OCI-LY3 (cell line): ENCODE results near the gene DNMT1.

Experiments
- H2AFZ ChIP-seq: fragments of 200-600, 300-600 bp; shearing (Covaris generic); 2 replicates; pipeline ENCODE4 v1.6.0; 2014; ENCODE audit warnings: antibody characterized with exemption, low read depth, low read length
- H3K27ac ChIP-seq: fragments of 200-600, 300-600 bp; sonication (generic); 2 replicates; pipeline ENCODE4 v1.5.1; 2014; ENCODE audit warnings: mild to moderate bottlenecking, low read length, moderate library complexity, mixed read lengths
- H3K27me3 ChIP-seq: fragments of 200-600, 300-600 bp; sonication (generic); 2 replicates; pipeline ENCODE4 v1.6.1; 2014; ENCODE audit warnings: low read depth, low read length, mixed read lengths
- H3K36me3 ChIP-seq: fragments of 200-600, 300-600 bp; sonication (generic); replicated peaks from 2 replicates; pipeline ENCODE3; 2014; ENCODE audit warnings: low read depth, low read length, mixed read lengths
- H3K4me1 ChIP-seq: fragments of 300-600, 200-600 bp; sonication (generic); 2 replicates; pipeline ENCODE4 v1.6.1; 2014; ENCODE audit warnings: low read length, mixed read lengths
- H3K4me2 ChIP-seq: fragments of 200-600, 300-600 bp; sonication (generic); 2 replicates; pipeline ENCODE4 v1.6.1; 2014; ENCODE audit warnings: low read length, mixed read lengths
- H3K4me3 ChIP-seq: fragments of 300-600, 200-600 bp; sonication (generic); 2 replicates; pipeline ENCODE4 v1.5.1; 2014; ENCODE audit warnings: antibody characterized with exemption, mild to moderate bottlenecking, low read length, moderate library complexity
- H3K79me2 ChIP-seq: fragments of 300-600, 200-600 bp; shearing (Covaris generic); 2 replicates; pipeline ENCODE4 v1.6.1; 2014; ENCODE audit warnings: mild to moderate bottlenecking, low read length, mixed read lengths
- H3K9ac ChIP-seq: fragments of 300-600, 200-600 bp; shearing (Covaris generic); 2 replicates; pipeline ENCODE4 v1.6.0; 2014; ENCODE audit warnings: mild to moderate bottlenecking, low read length, moderate library complexity
- H3K9me3 ChIP-seq: fragments of 200-600, 300-600 bp; shearing (Covaris generic); 2 replicates; pipeline ENCODE4 v1.6.1; 2014; ENCODE audit warnings: low read length, mixed read lengths; ENCODE audit not compliant: insufficient read depth
- H4K20me1 ChIP-seq: fragments of 200-600, 300-600 bp; sonication (generic); 2 replicates; pipeline ENCODE4 v1.6.1; 2016; ENCODE audit warnings: low read length, mixed read lengths; ENCODE audit not compliant: insufficient read depth
- EZH2phosphoT487 ChIP-seq: fragments of 200-600 bp; shearing (Covaris generic); IDR thresholded peaks from 2 replicates; pipeline ENCODE4 v1.6.1; 2018; ENCODE audit warnings: antibody characterized with exemption, mixed run types, low read depth
- TF ChIP-seq, protein P1 (sequence below): fragments of 200-600, 300-600 bp; sonication (generic); IDR thresholded peaks from 2 replicates; pipeline ENCODE4 v1.5.1; 2014; ENCODE audit warnings: antibody characterized with exemption, low read length, low read depth

Gene DNMT1

DNA sequence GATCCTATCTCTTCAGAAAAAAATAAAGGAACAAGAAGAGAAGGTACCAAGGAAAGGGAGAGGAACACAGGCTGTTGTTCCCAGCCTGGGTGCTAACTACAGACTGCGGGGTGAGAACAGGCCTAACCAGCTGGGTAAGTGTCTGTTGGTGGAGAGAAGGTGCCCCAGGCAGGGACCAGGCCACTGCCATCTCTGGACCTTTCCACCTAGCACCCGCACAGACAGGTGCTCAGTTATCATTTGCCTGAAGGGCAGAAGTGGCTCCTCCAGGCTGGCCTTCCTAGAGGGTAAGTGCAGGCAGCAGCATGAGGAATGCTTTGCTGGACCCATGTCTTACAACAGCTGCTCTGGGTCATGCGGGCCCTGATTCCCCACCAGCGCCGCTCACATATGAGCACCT, 10.1 kb downstream of the DNMT1 start:
- H3K9ac ChIP-seq: no peak overlapping the region

DNA sequence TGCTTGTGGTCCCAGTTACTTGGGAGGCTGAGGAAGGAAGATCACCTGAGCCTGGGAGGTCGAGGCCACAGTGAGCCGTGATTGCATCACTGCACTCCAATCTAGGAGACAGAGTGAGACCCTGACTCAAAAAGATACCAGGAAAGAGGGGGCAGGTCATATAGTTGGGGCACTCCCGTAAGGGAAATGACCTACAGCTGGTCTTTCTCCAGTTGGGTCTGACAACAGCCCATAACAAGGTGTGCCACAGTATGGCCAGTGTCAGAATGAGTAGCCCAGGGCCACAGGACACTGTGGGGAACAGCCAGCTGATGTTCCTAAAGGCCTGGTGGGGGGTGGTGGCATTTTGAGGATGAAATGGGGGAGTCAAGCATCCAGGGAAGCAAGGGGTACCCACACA, 10.8 kb downstream of the DNMT1 start:
- Histone ChIP-seq H3K4me3 (no peak overlapping the region), H4K20me1 (peaks cover 66% of the 10 kb centered on the region), H3K36me3 (peaks cover 48% of the 10 kb centered on the region), H3K4me1 (no peaks in the 10 kb centered on the region), H3K9me3 (no peaks in the 10 kb centered on the region), H3K4me2 (no peak overlapping the region), H3K79me2 (peaks cover 94% of the 10 kb centered on the region), H3K9ac (no peak overlapping the region), H2AFZ (no peak overlapping the region), H3K27ac (no peak overlapping the region), H3K27me3 (no peaks in the 10 kb centered on the region)
- TF ChIP-seq, protein P1, sequence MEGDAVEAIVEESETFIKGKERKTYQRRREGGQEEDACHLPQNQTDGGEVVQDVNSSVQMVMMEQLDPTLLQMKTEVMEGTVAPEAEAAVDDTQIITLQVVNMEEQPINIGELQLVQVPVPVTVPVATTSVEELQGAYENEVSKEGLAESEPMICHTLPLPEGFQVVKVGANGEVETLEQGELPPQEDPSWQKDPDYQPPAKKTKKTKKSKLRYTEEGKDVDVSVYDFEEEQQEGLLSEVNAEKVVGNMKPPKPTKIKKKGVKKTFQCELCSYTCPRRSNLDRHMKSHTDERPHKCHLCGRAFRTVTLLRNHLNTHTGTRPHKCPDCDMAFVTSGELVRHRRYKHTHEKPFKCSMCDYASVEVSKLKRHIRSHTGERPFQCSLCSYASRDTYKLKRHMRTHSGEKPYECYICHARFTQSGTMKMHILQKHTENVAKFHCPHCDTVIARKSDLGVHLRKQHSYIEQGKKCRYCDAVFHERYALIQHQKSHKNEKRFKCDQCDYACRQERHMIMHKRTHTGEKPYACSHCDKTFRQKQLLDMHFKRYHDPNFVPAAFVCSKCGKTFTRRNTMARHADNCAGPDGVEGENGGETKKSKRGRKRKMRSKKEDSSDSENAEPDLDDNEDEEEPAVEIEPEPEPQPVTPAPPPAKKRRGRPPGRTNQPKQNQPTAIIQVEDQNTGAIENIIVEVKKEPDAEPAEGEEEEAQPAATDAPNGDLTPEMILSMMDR: no peak
- TF ChIP-seq EZH2phosphoT487: no peak

More for the DNA sequence above, 10.1 kb downstream of the DNMT1 start:
- Histone ChIP-seq H3K4me3 (no peak overlapping the region), H3K9me3 (no peaks in the 10 kb centered on the region), H3K36me3 (peaks cover 44% of the 10 kb centered on the region), H3K4me2 (no peak overlapping the region), H2AFZ (no peak overlapping the region), H3K27ac (no peak overlapping the region), H3K79me2 (peaks cover 94% of the 10 kb centered on the region), H3K27me3 (no peaks in the 10 kb centered on the region), H4K20me1 (peaks cover 71% of the 10 kb centered on the region), H3K4me1 (no peaks in the 10 kb centered on the region)
- TF ChIP-seq, protein P1: no peak
- no peak for TF ChIP-seq EZH2phosphoT487

DNA sequence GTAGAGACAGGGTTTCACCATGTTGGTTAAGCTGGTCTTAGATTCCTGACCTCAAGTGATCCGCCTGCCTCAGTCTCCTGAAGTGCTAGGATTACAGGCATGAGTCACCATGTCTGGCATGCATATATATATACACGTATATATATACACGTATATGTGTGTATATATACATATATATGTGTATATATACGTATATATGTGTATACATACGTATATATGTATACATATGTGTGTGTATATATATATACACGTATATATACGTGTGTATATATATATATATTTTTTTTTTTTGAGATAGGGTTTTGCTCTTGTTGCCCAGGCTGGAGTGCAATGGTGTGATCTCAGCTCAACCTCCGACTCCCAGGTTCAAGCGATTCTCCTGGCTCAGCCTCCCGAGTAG, 11.9 kb downstream of the DNMT1 start:
- TF ChIP-seq EZH2phosphoT487: no peak
- TF ChIP-seq, protein P1: no peak
- Histone ChIP-seq H3K4me3 (no peak overlapping the region), H3K4me2 (no peak overlapping the region), H3K9me3 (no peaks in the 10 kb centered on the region), H3K27me3 (no peaks in the 10 kb centered on the region), H3K27ac (no peak overlapping the region), H3K79me2 (peaks cover 83% of the 10 kb centered on the region), H2AFZ (no peak overlapping the region), H3K4me1 (no peaks in the 10 kb centered on the region), H3K36me3 (peaks cover 48% of the 10 kb centered on the region), H3K9ac (no peak overlapping the region), H4K20me1 (peaks cover 56% of the 10 kb centered on the region)

DNA sequence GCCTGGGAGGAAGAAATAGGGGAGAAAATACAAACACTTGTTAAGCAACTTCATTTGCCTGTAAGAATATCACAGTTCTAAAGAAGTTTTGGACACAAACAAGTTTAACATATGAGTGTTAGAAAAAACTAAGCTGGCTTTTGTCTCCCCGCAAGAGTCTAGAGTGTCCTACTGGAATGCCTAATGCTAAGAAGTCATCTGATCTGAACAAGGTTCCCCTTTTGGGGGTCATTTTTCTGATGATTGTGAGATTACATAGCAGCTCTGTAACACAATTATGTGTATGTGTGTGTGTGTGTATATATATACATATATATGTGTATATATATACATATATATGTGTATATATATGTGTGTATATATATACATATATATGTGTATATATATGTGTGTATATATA, 12.7 kb downstream of the DNMT1 start:
- Histone ChIP-seq H3K36me3 (peaks cover 49% of the 10 kb centered on the region), H4K20me1 (peaks cover 48% of the 10 kb centered on the region), H3K79me2 (peaks cover 80% of the 10 kb centered on the region), H2AFZ (no peak overlapping the region), H3K4me1 (no peaks in the 10 kb centered on the region), H3K4me3 (no peak overlapping the region), H3K9me3 (no peaks in the 10 kb centered on the region), H3K4me2 (no peak overlapping the region), H3K27me3 (no peaks in the 10 kb centered on the region), H3K9ac (no peak overlapping the region), H3K27ac (no peak overlapping the region)
- TF ChIP-seq, protein P1: no peak
- TF ChIP-seq EZH2phosphoT487: no peak
